Sigmoid colon (tissue), 7 donors: ENCODE data around the gene RPTOR. TPM values are rescaled to one million over a fixed set of nuclear protein-coding genes. Genes with fewer than 3 reads are reported as not detected.

Experiments used
- DNase-seq: peaks from one replicate; pipeline ENCODE4 v3.0.0-alpha.2; 2019
- H3K27ac ChIP-seq, 4 donors: fragments of 200-600 bp; sonication (generic); one replicate each; pipeline ENCODE4 v1.5.1; 2016 to 2019; ENCODE audit warnings: mild to moderate bottlenecking in 1 of 4
- H3K27me3 ChIP-seq, 3 donors: fragments of 200-600 bp; sonication (generic); one replicate each; pipeline ENCODE4 v1.5.1; 2019; ENCODE audit warnings: mild to moderate bottlenecking in 1 of 3
- H3K36me3 ChIP-seq, 4 donors: fragments of 200-600 bp; sonication (generic); one replicate each; pipeline ENCODE4 v1.5.1; 2016 to 2019
- H3K4me1 ChIP-seq, 4 donors: fragments of 200-600 bp; sonication (generic); one replicate each; pipeline ENCODE4 v1.5.1; 2017 to 2019
- H3K4me3 ChIP-seq, 4 donors: fragments of 200-600 bp; sonication (generic); one replicate each; pipeline ENCODE4 v1.5.1; 2017 to 2019; ENCODE audit warnings: mild to moderate bottlenecking in 2 of 4, moderate library complexity in 1 of 4
- H3K9me3 ChIP-seq, 4 donors: fragments of 200-600 bp in 3 of 4; sonication (generic) in 3 of 4; one replicate each; pipeline versions ENCODE4 v1.5.1 to v1.6.1; 2013 to 2019
- EP300 ChIP-seq, 4 donors: sonication (generic); formaldehyde crosslinking; IDR thresholded peaks; one replicate each; pipeline ENCODE4 v1.6.1; 2017; ENCODE audit warnings: antibody characterized with exemption in 4 of 4
- POLR2A ChIP-seq, 2 donors: fragments of 450-650 bp; IDR thresholded peaks; one replicate each; pipeline ENCODE4 v1.6.1; 2016; ENCODE audit warnings: antibody characterized with exemption in 2 of 2, mild to moderate bottlenecking in 2 of 2, moderate library complexity in 2 of 2
- POLR2AphosphoS5 ChIP-seq, 4 donors: sonication (generic); formaldehyde crosslinking; IDR thresholded peaks; one replicate each; pipeline ENCODE4 v1.6.1; 2017; ENCODE audit warnings: antibody characterized with exemption in 4 of 4
- WGBS, 2 donors: extraction: QIAGEN DNeasy Blood & Tissue Kit; methylation state at CpG; one replicate each; pipeline ENCODE4 v1.1.7; 2013; 5-methylcytosine and 5-hydroxymethylcytosine counted together
- intact Hi-C: fragments of 100-400 bp; cut with DNase I; formaldehyde crosslinking; loops from one replicate; pipeline ENCODE4 v1.15.1; 2023
- polyA plus RNA-seq, 3 donors: library from polyadenylated mRNA; stranded (reverse); fragments of 200-250 nt; gene quantifications; one replicate each; pipeline ENCODE4 v1.2.3, GENCODE V29; 2013
- total RNA-seq, 4 donors: library from RNA; depleted of rRNA; stranded (reverse); fragments of >200 nt; gene quantifications; one replicate each; pipeline ENCODE4 v1.1.0, GENCODE V29; 2016
- TF ChIP-seq, protein P1 (sequence below), 4 experiments: fragments of 450-650 bp in 3 of 4; fragments of 200-600 bp in 1 of 4; IDR thresholded peaks; one replicate each; pipeline ENCODE4 v1.5.1; 2016 to 2019; ENCODE audit warnings: antibody characterized with exemption in 4 of 4, mild to moderate bottlenecking in 3 of 4, moderate library complexity in 2 of 4
- donor health status: healthy with polysubstance abuse.
- donor health status: Bipolar disorder and iron deficiency.
- donor health status: healthy.

RPTOR gene
- total and polyA plus RNA-seq, 7 donors: 3.7 to 68.7 (median 22.9) TPM

DNA sequence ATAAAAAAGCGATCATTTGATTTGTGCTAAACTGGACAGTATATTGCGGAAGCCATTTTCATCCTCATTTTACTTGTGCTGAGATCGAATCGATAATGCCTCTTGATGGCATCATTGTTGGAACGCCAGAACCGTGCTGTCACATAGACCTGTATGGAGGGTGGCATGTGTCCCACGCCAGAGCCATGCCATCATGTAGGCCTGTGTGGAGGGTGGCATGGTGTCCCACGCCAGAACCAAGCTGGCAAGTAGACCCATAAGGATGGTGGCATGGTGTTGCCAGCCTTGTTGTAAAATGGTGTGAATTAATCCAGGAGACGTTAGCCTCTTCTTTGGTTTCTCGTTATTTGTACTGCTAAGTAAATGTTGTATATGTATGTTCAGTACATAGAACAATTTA lies 224.3 kb downstream of the RPTOR start:
- H3K4me1 ChIP-seq: peaks cover 0 to 28% (median 21%) of the 10 kb centered on the region in 4 donors
- intact Hi-C loops: no loop called here
- no peaks in the 10 kb centered on the region for H3K36me3 ChIP-seq
- DNase-seq: peak; percentile 60
- TF ChIP-seq POLR2AphosphoS5 (IDR thresholded peaks at IDR 0.05) (no peak), EP300 (IDR thresholded peaks at IDR 0.05) (no peak)
- H3K27me3 ChIP-seq: no peaks in the 10 kb centered on the region
- no peak overlapping the region for H3K27ac ChIP-seq
- no peaks in the 10 kb centered on the region for H3K9me3 ChIP-seq
- H3K4me3 ChIP-seq: no peak overlapping the region
- 97% methylated on average over 10 of the region's 10 CpGs for WGBS, 2 donors

- Histone ChIP-seq H3K4me1 (peaks cover 0 to 34% (median 27%) of the 10 kb centered on the region in 4 donors), H3K27me3 (no peaks in the 10 kb centered on the region), H3K4me3 (no peak overlapping the region), H3K27ac (no peak overlapping the region), H3K36me3 (no peaks in the 10 kb centered on the region), H3K9me3 (no peaks in the 10 kb centered on the region)
- peak; percentile 9 for DNase-seq
- WGBS, 2 donors: 93 to 95% methylated on average over 10 of the region's 10 CpGs
- TF ChIP-seq EP300 (IDR thresholded peaks at IDR 0.05) (no peak), POLR2AphosphoS5 (IDR thresholded peaks at IDR 0.05) (no peak), POLR2A (IDR thresholded peaks at IDR 0.05) (no peak)
- TF ChIP-seq, protein P1, sequence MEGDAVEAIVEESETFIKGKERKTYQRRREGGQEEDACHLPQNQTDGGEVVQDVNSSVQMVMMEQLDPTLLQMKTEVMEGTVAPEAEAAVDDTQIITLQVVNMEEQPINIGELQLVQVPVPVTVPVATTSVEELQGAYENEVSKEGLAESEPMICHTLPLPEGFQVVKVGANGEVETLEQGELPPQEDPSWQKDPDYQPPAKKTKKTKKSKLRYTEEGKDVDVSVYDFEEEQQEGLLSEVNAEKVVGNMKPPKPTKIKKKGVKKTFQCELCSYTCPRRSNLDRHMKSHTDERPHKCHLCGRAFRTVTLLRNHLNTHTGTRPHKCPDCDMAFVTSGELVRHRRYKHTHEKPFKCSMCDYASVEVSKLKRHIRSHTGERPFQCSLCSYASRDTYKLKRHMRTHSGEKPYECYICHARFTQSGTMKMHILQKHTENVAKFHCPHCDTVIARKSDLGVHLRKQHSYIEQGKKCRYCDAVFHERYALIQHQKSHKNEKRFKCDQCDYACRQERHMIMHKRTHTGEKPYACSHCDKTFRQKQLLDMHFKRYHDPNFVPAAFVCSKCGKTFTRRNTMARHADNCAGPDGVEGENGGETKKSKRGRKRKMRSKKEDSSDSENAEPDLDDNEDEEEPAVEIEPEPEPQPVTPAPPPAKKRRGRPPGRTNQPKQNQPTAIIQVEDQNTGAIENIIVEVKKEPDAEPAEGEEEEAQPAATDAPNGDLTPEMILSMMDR (IDR thresholded peaks at IDR 0.05): no peak
- intact Hi-C loops: no loop called here
Measured at GRCh38 chr17:80769516-80769915, 224.9 kb downstream of the RPTOR start.

GRCh38 chr17:80769936-80770625 lies 225.4 kb downstream of the RPTOR start:
- peak; percentile 42 for DNase-seq
- no peak overlapping the region for H3K4me3 ChIP-seq
- intact Hi-C loops: loop anchor here (5.0 kb wide), 5 partner anchors 87 to 313 kb away; no protein-coding TSS in a partner anchor

GRCh38 chr17:80770881-80771611 lies 226.4 kb downstream of the RPTOR start:
- DNase-seq: peak; percentile 63
- 93 to 95% methylated on average over 21 of the region's 21 CpGs for WGBS, 2 donors
- H3K36me3 ChIP-seq: no peaks in the 10 kb centered on the region
- no peak for TF ChIP-seq POLR2A (IDR thresholded peaks at IDR 0.05)
- no peak for TF ChIP-seq EP300 (IDR thresholded peaks at IDR 0.05)
- TF ChIP-seq, protein P1 (IDR thresholded peaks at IDR 0.05): no peak
- TF ChIP-seq POLR2AphosphoS5 (IDR thresholded peaks at IDR 0.05): no peak
- peak overlapping the region in 1 of 4 donors; percentile 86 for H3K27ac ChIP-seq
- H3K4me3 ChIP-seq: no peak overlapping the region
- H3K4me1 ChIP-seq: peaks cover 0 to 49% (median 38%) of the 10 kb centered on the region in 4 donors
- no peaks in the 10 kb centered on the region for H3K27me3 ChIP-seq
- intact Hi-C loops: loop anchor here (5.0 kb wide), 5 partner anchors 86 to 314 kb away; no protein-coding TSS in a partner anchor
- H3K9me3 ChIP-seq: no peaks in the 10 kb centered on the region

More at GRCh38 chr17:80769936-80770625, 225.4 kb downstream of the RPTOR start:
- Histone ChIP-seq H3K36me3 (no peaks in the 10 kb centered on the region), H3K27ac (no peak overlapping the region), H3K4me1 (peaks cover 0 to 39% (median 32%) of the 10 kb centered on the region in 4 donors), H3K9me3 (no peaks in the 10 kb centered on the region), H3K27me3 (no peaks in the 10 kb centered on the region)
- TF ChIP-seq EP300 (IDR thresholded peaks at IDR 0.05) (no peak), POLR2A (IDR thresholded peaks at IDR 0.05) (no peak), POLR2AphosphoS5 (IDR thresholded peaks at IDR 0.05) (no peak)
- TF ChIP-seq, protein P1 (IDR thresholded peaks at IDR 0.05): no peak
- WGBS, 2 donors: 93% methylated on average over 19 of the region's 19 CpGs

GRCh38 chr17:80771612-80772005 lies 227.0 kb downstream of the RPTOR start:
- H3K27ac ChIP-seq: peak overlapping the region in 1 of 4 donors; percentile 86
- H3K9me3 ChIP-seq: no peaks in the 10 kb centered on the region
- peak; percentile 50 for DNase-seq
- 89 to 90% methylated on average over 11 of the region's 11 CpGs for WGBS, 2 donors
- H3K27me3 ChIP-seq: no peaks in the 10 kb centered on the region
- H3K4me3 ChIP-seq: no peak overlapping the region
- intact Hi-C loops: loop anchor here (2.0 to 5.0 kb wide), 6 partner anchors 61 to 314 kb away; no protein-coding TSS in a partner anchor
- H3K36me3 ChIP-seq: peaks cover 0 to under 1% (median 0%) of the 10 kb centered on the region in 4 donors
- H3K4me1 ChIP-seq: peaks cover 0 to 49% (median 38%) of the 10 kb centered on the region in 4 donors
- no peak for TF ChIP-seq EP300 (IDR thresholded peaks at IDR 0.05)
- TF ChIP-seq, protein P1 (IDR thresholded peaks at IDR 0.05): no peak
- no peak for TF ChIP-seq POLR2A (IDR thresholded peaks at IDR 0.05)
